NCI-H69 (cell line): ENCODE results near the gene TBCD.
"Not testable (repeated sequence)": the region's sequence is repeated elsewhere in the genome, so short reads cannot be mapped to it uniquely, and the experiment has no call there.

Source experiments
- DNase-seq: peaks from one replicate; lab custom pipeline; 2025; lab: John Stamatoyannopoulos, UW

Gene TBCD

GRCh38 chr17:82767041-82767754, 15.3 kb downstream of the TBCD start:
- peak; percentile 56 for DNase-seq

DNA sequence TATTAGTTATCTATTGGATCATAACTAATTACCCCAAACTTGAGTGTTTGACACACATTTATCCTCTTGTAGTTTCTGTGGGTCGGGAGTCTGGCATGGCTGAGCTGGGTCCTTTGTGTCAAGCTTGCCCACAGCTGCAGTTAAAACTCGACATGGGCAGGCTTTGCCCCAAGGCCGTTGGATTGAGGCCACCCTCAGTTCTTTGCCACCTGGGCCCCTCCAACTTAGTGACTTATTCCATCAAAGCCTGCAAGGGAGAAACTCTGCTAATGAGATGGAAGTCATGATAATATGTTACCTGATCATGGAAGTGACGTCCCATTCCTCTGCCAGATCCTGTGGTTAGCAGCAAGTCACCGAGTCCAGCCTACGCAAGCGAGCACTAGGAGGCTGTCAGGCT, 17.2 kb downstream of the TBCD start:
- DNase-seq = no peak

DNA sequence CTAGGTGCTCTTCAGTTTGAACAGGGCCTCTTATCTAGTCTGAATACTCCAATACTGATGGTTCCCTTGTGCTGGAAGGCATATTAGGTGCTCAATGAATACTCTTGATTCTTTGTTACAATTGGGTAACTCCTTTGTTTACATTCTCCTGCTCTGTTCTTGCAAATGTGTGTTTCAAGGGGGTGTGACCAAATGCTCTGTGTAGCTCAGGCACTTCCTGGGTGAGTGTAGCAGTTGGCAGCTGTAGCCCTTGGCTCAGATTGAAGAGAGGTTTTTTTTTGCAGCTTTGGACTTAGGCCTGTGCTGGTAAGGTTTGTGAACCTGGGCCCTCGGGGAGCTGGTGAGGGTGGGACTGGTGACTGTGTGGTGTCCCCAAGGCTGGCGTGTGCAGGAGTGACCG, 20.2 kb downstream of the TBCD start:
- DNase-seq = no peak

DNA sequence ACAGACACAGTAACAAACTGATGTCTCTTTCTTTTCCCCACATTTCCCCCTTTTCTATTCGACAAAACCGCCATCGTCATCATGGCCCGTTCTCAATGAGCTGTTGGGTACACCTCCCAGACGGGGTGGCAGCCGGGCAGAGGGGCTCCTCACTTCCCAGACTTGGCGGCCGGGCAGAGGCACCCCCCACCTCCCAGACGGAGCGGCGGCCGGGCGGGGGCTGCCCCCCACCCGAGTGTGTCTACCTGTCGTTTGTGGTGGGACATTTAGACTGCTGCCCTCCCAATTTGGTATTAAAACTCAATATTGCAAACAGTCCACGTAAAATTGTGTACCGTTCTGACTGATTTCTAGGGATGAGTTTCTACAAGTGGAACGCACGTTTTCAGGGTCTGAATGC, 22.6 kb downstream of the TBCD start:
- DNase-seq = not testable (repeated sequence)

DNA sequence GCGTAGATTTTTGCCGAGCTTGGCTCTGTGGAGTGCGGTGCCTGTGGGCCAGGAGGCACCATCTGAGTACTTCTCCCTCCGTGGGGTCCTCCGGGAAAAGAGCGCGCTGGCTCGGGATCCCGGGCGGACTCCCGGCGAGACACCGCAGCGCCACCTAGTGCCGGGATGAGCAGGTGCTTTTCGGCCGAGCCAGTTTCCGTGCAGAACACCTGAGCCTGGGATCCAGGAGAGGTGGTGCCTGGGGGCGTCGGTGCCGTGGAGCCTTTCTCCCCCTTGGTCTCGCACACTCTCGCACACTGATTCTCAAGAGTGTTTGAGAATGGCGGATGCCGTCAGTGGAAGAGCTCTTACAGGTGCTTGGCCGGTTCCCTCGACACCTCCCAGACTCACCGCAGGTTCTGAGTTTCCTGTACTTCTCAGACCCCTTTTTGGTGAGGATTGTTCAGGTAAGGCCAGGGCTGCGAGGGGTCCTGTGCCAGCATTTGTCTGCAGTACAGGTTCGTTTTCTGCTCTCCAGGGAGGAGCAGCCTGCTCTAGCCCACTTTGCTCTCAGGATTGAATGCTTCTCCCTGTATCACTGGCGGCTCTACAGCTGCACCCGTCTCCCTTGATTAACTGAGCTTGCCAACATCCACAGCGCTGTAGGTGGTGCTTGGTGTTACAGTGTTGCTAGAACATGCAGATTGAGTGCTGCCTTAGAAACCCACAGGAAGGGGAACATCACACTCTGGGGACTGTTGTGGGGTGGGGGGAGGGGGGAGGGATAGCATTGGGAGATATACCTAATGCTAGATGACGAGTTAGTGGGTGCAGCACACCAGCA, 23.3 kb downstream of the TBCD start:
- peak; percentile 56 for DNase-seq

- DNase-seq = no peak
These were observed 24.6 kb downstream of the TBCD start for GRCh38 chr17:82776454-82776853.

DNA sequence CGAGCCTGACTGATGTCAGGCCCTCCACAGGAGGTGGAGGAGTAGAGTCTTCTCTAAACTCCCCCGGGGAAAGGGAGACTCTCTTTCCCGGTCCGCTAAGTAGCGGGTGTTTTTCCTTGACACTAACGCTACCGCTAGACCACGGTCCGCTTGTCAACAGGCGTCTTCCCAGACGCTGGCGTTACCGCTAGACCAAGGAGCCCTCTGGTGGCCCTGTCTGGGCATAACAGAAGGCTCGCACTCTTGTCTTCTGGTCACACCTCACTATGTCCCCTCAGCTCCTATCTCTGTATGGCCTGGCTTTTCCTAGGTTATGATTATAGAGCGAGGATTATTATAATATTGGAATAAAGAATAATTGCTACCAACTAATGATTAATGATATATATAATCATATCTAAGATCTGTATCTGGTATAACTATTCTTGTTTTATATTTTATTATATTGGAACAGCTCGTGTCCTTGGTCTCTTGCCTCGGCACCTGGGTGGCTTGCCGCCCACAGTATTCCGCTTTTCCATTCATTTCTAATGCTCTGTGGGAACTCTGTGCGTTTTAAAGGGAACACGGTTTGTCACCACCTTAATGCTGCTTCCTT, 26.0 kb downstream of the TBCD start:
- DNase-seq = peak; percentile 24

DNA sequence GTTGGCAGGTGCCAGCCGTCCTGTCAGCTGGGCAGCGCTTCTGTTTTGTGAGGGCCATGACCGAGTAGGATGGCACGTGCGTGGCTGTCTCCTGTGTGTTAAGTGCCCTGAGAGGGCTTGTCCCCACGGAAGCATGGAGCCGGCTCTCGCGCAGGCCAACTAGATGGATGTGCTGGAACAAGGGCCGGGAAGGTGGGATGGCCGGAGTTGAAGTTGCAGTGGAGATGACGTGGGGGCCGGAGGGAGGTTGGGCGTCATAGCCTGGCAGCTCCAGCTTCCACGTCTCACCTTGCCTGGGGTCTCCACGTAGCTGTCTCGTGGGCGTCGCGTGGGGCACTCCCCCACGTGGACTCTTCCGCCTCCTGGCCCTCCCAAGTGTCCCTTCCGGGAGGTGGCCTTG, 27.7 kb downstream of the TBCD start:
- DNase-seq = no peak

DNA sequence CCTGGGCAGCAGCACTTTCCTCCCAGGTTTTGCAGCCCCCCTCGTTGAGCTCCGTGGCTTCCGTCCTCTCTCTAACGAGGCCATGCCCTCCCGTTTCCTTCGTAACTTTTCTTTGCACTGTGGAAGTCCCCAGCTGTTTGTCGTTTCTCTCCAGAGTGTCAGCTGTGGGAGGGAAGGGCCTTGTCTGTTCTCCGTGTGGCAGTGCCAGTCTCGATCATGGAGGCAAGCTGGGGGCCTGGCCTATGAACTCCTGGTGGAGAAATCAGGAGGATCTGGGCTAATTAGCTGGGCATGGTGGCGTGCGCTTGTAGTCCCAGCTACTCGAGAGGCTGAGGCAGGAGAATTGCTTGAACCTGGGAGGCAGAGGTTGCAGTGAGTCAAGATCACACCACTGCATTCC, 28.3 kb downstream of the TBCD start:
- DNase-seq = no peak

GRCh38 chr17:82780971-82781893, 29.4 kb downstream of the TBCD start:
- DNase-seq = no peak

DNA sequence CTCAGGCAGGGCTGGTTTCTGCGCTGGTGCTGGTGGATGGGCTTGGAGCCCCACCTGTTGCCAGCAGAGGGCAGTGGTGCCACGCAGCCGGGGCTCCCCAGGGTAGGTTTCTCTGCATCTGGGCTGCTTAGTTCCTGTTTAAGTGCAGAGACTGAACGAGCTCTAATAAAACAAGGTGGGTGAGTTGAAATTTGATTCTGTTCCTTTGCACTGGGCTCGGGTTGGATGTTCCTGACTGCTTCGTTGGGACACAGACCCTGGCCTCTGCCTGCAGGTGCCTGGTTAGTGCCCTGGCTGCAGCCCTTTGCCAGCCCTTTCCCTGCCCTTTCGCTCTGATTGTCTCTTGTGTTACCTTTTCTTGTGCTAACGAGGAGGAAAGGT, 30.0 kb downstream of the TBCD start:
- peak; percentile 65 for DNase-seq

DNA sequence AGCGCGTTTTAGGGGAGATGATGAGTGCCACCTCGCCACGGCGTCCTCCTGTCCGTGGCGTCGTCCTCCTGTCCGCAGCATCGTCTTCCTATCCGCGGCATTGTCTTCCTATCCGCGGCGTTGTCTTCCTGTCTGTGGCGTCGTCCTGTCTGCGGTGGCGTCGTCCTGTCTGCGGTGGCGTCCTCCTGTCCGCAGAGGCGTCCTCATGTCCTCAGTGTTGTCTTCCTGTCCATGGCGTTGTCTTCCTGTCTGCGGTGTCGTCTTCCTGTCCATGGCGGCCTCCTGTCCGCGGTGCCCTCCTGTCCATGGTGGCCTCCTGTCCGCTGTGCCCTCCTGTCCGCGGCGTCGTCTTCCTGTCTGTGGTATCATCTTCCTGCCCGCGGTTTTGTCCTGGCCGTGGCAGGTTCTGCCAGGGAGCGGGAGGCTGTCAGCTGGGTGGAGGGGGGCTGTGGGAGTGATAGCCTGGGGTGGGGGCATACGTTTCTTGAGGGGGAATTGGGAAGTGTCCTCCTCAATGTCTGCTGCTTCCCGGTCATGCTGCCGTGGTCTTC, 30.9 kb downstream of the TBCD start:
- DNase-seq = no peak

- DNase-seq = no peak
These were observed 31.6 kb downstream of the TBCD start for GRCh38 chr17:82783498-82783897.

- not testable (repeated sequence) for DNase-seq
These were observed 33.7 kb downstream of the TBCD start for GRCh38 chr17:82785581-82785980.

- DNase-seq = no peak
These were observed 34.6 kb downstream of the TBCD start for GRCh38 chr17:82786427-82786826.

DNA sequence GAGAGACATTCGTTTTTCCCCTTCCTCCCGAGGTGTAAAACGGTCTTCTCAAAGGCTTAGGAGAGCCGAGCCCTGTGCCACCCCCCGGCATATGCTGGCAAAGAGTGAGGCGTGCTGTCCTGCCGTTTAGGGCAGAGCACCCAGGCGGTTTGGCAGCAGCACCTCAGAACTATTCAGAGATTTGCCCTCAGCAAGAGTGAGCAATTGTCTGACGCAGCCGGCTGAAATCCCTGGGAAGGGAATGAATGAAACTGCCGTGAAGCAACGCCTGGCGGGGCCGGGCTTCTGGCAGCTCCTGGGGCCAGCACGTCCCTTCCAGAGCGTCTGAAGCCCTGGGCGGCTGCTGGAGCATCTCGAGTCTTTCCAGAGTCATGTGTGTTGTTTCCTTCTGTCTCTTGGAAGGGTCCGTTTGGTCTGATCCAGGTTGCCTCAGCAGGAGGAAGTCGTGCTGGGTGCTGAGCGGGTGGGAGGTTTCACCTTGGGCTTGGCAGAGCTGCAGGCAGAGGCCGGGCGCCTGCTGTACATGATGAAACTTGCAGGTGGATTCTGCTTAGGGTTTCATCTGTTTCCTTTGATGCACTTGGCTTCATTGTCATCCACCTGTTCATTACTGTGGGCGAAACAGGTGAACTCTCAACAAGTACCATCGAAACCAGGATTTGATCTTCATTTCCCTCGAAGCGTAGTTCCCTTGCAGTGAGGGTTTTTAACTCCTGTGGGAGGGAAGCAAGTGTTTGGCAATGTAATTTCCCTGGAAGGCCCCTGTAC, 35.4 kb downstream of the TBCD start:
- no peak for DNase-seq

- DNase-seq = no peak
These were observed 36.5 kb downstream of the TBCD start for GRCh38 chr17:82788206-82789001.

DNA sequence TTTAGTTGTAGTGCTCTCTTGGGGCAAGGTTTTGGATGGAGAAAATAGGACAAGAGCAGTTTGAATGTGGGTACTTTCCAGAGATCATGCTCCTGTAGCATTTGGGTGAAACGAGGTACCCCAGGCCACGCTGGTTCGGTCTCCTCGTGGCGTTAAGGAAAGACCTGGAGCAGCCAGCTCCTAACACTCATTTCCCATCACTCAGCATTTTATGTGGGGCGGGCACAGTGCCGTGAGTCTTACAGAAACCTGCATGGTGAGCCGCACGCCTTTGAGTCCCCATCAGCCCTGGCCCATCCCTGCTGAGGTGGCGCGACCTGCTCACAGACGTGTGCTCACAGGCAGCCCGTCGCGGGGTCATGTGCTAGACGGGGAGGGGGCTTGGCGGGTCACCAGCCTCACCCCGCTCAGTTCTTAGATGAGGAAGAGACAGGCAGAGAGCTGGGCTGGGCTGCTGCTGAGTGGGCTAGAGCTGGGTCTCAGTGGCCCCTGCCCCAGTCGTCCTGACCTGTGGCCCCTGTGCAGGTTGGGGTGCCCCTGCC, 37.3 kb downstream of the TBCD start:
- DNase-seq = no peak

GRCh38 chr17:82789806-82790205, 37.9 kb downstream of the TBCD start:
- DNase-seq = no peak

DNA sequence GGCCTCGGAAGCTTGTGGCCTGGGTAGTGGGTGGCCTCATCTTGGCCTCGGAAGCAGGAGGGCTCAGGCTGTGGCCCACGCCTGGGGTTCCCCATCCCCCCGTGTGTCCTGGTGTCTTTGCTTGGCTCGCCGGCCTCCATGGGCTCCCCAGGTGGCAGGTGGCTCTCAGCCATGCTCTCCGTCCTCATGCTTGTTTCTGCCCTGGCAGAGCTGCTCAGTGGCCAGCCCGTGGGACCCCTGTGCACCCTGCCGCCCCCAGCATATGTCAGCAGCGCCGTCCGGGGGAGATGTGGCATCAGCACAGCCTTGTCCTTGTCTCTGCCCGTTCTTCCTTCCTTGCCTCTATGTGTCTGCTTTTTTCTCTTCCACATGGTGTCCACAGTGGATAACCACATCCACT, 38.5 kb downstream of the TBCD start:
- DNase-seq = no peak
